HepG2 (cell line): ENCODE measurements around the gene HK2. TPM values are rescaled to one million over a fixed set of nuclear protein-coding genes. Genes with fewer than 3 reads are reported as not detected.

Experiments used
- ARID3A ChIP-seq: IDR thresholded peaks from 2 replicates; pipeline ENCODE4 v1.6.1; 2012; ENCODE audit warnings: low read depth, low read length, improper control_type of control experiment
- ASH2L ChIP-seq: fragments of 300-600, 200-600 bp; sonication (generic); IDR thresholded peaks from 2 replicates; pipeline ENCODE4 v1.7.0; 2017; ENCODE audit warnings: low read depth, mild to moderate bottlenecking, moderate library complexity, mixed read lengths, low read length; ENCODE audit not compliant: insufficient read length
- BRCA1 ChIP-seq: sonication (generic); formaldehyde crosslinking; IDR thresholded peaks from 2 replicates; pipeline ENCODE4 v1.4.0; 2020; ENCODE audit warnings: missing genetic modification reagents
- HOMEZ ChIP-seq: IDR thresholded peaks from 2 replicates; pipeline ENCODE4 v1.6.1; 2016; ENCODE audit warnings: low read depth
- IRF9 ChIP-seq: sonication (generic); formaldehyde crosslinking; IDR thresholded peaks from 2 replicates; pipeline ENCODE4 v1.8.0; 2022; ENCODE audit warnings: missing genetic modification reagents, mild to moderate bottlenecking, borderline replicate concordance
- IRX3 ChIP-seq: sonication (generic); formaldehyde crosslinking; IDR thresholded peaks from 2 replicates; pipeline ENCODE4 v1.8.1; 2023; ENCODE audit warnings: mild to moderate bottlenecking, low read depth, missing genetic modification reagents, borderline replicate concordance
- KLF11 ChIP-seq: IDR thresholded peaks from 2 replicates; pipeline ENCODE4 v1.6.1; 2016; ENCODE audit warnings: missing compliant biosample characterization
- LCORL ChIP-seq, 2 experiments: fragments of 450-650 bp in 1 of 2; sonication (generic) in 1 of 2; formaldehyde crosslinking in 1 of 2; IDR thresholded peaks; 2 replicates each; pipeline versions ENCODE4 v1.5.0 to v1.6.1; 2017 to 2020; ENCODE audit warnings: antibody characterized with exemption in 1 of 2, missing genetic modification reagents in 1 of 2
- LRRFIP1 ChIP-seq: sonication (generic); formaldehyde crosslinking; conservative IDR thresholded peaks from 2 replicates; pipeline ENCODE4 v1.4.0; 2020; ENCODE audit warnings: missing genetic modification reagents
- MAZ ChIP-seq, 2 experiments: sonication (generic) in 1 of 2; formaldehyde crosslinking in 1 of 2; IDR thresholded peaks; 2 replicates each; pipeline versions ENCODE4 v1.5.0 to v1.6.1; 2012 to 2020; ENCODE audit warnings: low read depth in 2 of 2, mild to moderate bottlenecking in 2 of 2, borderline replicate concordance in 1 of 2, improper control_type of control experiment in 1 of 2, low read length in 1 of 2, missing genetic modification reagents in 1 of 2, moderate library complexity in 1 of 2
- NCOA2 ChIP-seq: sonication (generic); formaldehyde crosslinking; IDR thresholded peaks from 2 replicates; pipeline ENCODE4 v1.8.0; 2022; ENCODE audit warnings: inconsistent platforms
- NFIB ChIP-seq: sonication (generic); formaldehyde crosslinking; IDR thresholded peaks from 2 replicates; pipeline ENCODE4 v1.9.0; 2021; ENCODE audit warnings: missing genetic modification reagents, mild to moderate bottlenecking, borderline replicate concordance
- PHF21A ChIP-seq: sonication (generic); formaldehyde crosslinking; IDR thresholded peaks from 2 replicates; pipeline ENCODE4 v1.5.0; 2020; ENCODE audit warnings: mild to moderate bottlenecking, missing genetic modification reagents
- YY1 ChIP-seq: IDR thresholded peaks from 2 replicates; pipeline ENCODE4 v1.6.1; 2011; ENCODE audit warnings: low read length, low read depth, moderate library complexity, mild to moderate bottlenecking; ENCODE audit not compliant: insufficient read depth, insufficient replicate concordance
- ZNF280D ChIP-seq: sonication (generic); formaldehyde crosslinking; IDR thresholded peaks from 2 replicates; pipeline ENCODE4 v1.5.1; 2020; ENCODE audit warnings: mild to moderate bottlenecking, missing genetic modification reagents
- ZNF501 ChIP-seq: sonication (generic); formaldehyde crosslinking; IDR thresholded peaks from 2 replicates; pipeline ENCODE4 v1.5.1; 2020; ENCODE audit warnings: mild to moderate bottlenecking, moderate library complexity, missing genetic modification reagents
- ZSCAN25 ChIP-seq: sonication (generic); formaldehyde crosslinking; IDR thresholded peaks from 2 replicates; pipeline ENCODE4 v1.8.0; 2022; ENCODE audit warnings: mild to moderate bottlenecking, missing genetic modification reagents
- polyA plus RNA-seq, 8 experiments: library from polyadenylated mRNA; depleted of rRNA in 3 of 8; stranded (reverse) in 7 of 8; unstranded in 1 of 8; fragments of >200 nt; fragmentation: Illumina TruSeq in 4 of 8; extraction: Trizol in 4 of 8; gene quantifications; 2 replicates each; pipeline versions ENCODE4 v1.2.1 to v1.2.3, GENCODE V29; 2011 to 2016; ENCODE audit warnings: low read depth in 4 of 8, missing spikeins in 1 of 8, mixed read lengths in 1 of 8; ENCODE audit not compliant: insufficient read depth in 1 of 8
- total RNA-seq, 5 experiments: library from RNA; depleted of rRNA; stranded (reverse); fragments of >200 nt; fragmentation: Illumina TruSeq; extraction: Trizol; gene quantifications; 2 replicates each; pipeline ENCODE4 v1.2.3, GENCODE V29; 2016; ENCODE audit warnings: low read depth in 1 of 5

The HK2 gene
- total and polyA plus RNA-seq, 2 of the 13 experiments (the other 11 are each of a cell fraction or from before 2014, with no cell fraction given), result 13.2 to 101 TPM

- TF ChIP-seq IRF9 (CRISPR knock-in tag) (0 out of 2 replicates have a peak, but pooled peaks have one; percentile 34), ASH2L (peak; percentile 23), YY1 (peak; percentile 31), BRCA1 (CRISPR knock-in tag) (no peak), KLF11 (CRISPR knock-in tag) (0 out of 2 replicates have a peak, but pooled peaks have one; percentile 57), HOMEZ (peak; percentile 86), ZSCAN25 (0 out of 2 replicates have a peak, but pooled peaks have one; percentile 25), ZNF501 (CRISPR knock-in tag) (peak; percentile 59; the same call in 1 of the 2 replicates), NFIB (CRISPR knock-in tag) (no peak), LRRFIP1 (CRISPR knock-in tag) (no peak), MAZ (IDR thresholded peaks at IDR 0.05; ENCODE audit: borderline replicate concordance, low read depth, low read length) (no peak), MAZ (CRISPR knock-in tag; IDR thresholded peaks at IDR 0.05; ENCODE audit: low read depth) (peak; percentile 64), NCOA2 (CRISPR knock-in tag) (peak; percentile 74), LCORL (IDR thresholded peaks at IDR 0.05) (no peak), LCORL (CRISPR knock-in tag; IDR thresholded peaks at IDR 0.05) (peak; percentile 72), ZNF280D (CRISPR knock-in tag) (peak; percentile 55; the same call in 1 of the 2 replicates), IRX3 (no peak), PHF21A (CRISPR knock-in tag) (peak; percentile 79), ARID3A (peak; percentile 50; the same call in 1 of the 2 replicates)
Measured at GRCh38 chr2:74816540-74817303, 17.2 kb upstream of the HK2 start (continued).
